Neural crest cell (in vitro differentiated cells): Measurements from ENCODE around the gene LPCAT1. TPM values are rescaled to one million over a fixed set of nuclear protein-coding genes. Genes with fewer than 3 reads are reported as not detected.

Source experiments
- DNase-seq: peaks from one replicate; pipeline ENCODE4 v3.0.0; 2021; ENCODE audit warnings: low read depth, mixed read lengths, low spot score
- H3K27ac Mint-ChIP-seq: one replicate; pipeline ENCODE4 v1.8.0; 2021; ENCODE audit warnings: mild to moderate bottlenecking, mixed read lengths; ENCODE audit not compliant: unreplicated experiment
- H3K27me3 Mint-ChIP-seq: 2 replicates; pipeline ENCODE4 v1.8.0; 2021; ENCODE audit warnings: low read depth, mild to moderate bottlenecking, mixed read lengths
- H3K36me3 Mint-ChIP-seq: 2 replicates; pipeline ENCODE4 v1.8.0; 2021; ENCODE audit warnings: low read depth, mild to moderate bottlenecking, mixed read lengths
- H3K4me1 Mint-ChIP-seq: 2 replicates; pipeline ENCODE4 v1.8.0; 2021; ENCODE audit warnings: mixed read lengths
- H3K4me3 Mint-ChIP-seq: one replicate; pipeline ENCODE4 v1.8.0; 2021; ENCODE audit warnings: mild to moderate bottlenecking, mixed read lengths
- H3K9me3 Mint-ChIP-seq: 2 replicates; pipeline ENCODE4 v1.8.0; 2021; ENCODE audit warnings: mixed read lengths
- total RNA-seq: library from RNA; stranded (reverse); gene quantifications from 2 replicates; pipeline ENCODE4 v1.2.1, GENCODE V29; 2021
- TF ChIP-seq, protein P1 (sequence below): fragments of 200-600 bp; sonication (generic); conservative IDR thresholded peaks from 2 replicates; pipeline ENCODE4 v1.5.0; 2021; ENCODE audit warnings: antibody characterized with exemption, mild to moderate bottlenecking

Gene LPCAT1
- total RNA-seq, 1 donor from 2014 or later: 111 TPM

DNA sequence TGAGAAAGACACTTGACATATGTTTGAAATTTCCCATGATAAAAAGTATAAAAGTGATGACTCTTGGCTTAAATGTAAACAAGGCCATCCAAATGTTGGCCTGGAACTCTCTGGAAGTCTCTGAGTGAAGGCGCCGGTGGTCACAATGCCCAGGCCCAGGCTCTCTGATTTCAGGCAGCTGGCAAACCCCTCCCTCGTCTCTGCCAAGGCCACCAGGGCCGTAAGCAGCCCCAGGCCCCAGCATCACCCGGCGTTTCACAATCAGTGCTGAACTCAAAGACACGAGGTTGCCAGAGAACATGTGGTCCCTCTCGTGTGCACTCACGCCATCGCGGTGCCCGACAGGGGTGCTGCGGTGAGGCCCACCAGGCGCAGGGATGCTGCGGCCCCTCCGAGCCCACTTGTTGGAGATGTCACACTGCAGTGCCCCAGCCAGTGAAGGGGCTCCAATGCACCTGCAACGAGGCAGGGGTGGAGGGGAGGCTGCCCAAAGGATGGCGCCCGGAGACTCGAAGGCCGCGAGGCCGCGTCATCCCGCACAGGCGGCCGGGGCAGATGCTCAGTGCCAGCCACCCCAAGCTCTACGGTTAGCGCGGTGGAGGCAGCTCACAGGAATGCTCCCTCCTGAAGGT, 15.0 kb downstream of the LPCAT1 start:
- no peaks in the 10 kb centered on the region for H3K27me3 Mint-ChIP-seq
- H3K27ac Mint-ChIP-seq: no peak overlapping the region
- H3K9me3 Mint-ChIP-seq: no peaks in the 10 kb centered on the region
- H3K4me3 Mint-ChIP-seq: no peak overlapping the region
- no peak for DNase-seq
- TF ChIP-seq, protein P1, sequence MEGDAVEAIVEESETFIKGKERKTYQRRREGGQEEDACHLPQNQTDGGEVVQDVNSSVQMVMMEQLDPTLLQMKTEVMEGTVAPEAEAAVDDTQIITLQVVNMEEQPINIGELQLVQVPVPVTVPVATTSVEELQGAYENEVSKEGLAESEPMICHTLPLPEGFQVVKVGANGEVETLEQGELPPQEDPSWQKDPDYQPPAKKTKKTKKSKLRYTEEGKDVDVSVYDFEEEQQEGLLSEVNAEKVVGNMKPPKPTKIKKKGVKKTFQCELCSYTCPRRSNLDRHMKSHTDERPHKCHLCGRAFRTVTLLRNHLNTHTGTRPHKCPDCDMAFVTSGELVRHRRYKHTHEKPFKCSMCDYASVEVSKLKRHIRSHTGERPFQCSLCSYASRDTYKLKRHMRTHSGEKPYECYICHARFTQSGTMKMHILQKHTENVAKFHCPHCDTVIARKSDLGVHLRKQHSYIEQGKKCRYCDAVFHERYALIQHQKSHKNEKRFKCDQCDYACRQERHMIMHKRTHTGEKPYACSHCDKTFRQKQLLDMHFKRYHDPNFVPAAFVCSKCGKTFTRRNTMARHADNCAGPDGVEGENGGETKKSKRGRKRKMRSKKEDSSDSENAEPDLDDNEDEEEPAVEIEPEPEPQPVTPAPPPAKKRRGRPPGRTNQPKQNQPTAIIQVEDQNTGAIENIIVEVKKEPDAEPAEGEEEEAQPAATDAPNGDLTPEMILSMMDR: no peak
- H3K4me1 Mint-ChIP-seq: peaks cover 7% of the 10 kb centered on the region
- no peaks in the 10 kb centered on the region for H3K36me3 Mint-ChIP-seq

DNA sequence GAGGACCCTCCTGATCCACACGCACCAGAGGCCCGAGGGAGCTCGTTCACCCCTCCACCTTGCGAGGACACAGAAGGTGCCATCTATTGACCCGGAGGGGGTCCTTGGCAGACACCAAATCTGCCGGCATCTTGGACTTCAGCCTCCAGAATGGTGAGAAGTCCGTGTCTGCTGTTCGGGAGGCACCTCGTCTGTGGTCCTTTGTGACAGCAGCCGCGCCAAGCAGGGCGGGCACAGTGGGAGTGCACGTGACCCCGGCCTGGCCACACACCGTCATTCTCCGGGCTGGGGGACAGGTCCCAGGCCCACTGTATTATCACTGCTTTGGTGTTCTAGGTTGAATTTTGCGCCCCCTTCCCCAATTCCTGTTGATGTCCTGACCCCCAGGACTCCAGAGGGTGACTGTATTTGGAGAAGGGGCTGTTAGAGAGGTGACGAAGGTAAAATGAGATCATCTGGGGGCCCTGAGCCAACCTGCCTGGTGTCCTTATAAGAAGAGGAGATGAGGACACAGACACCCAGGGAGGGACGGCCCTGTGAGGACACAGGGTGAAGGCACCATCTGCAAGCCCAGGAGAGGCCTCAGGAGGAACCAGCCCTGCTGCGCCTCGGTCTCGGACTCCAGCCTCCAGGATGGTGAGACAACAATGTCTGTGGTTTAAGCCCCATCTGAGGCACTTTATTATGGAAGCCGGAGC, 15.7 kb downstream of the LPCAT1 start:
- no peak for DNase-seq
- Mint-ChIP-seq H3K9me3 (no peaks in the 10 kb centered on the region), H3K27me3 (no peaks in the 10 kb centered on the region), H3K27ac (no peak overlapping the region), H3K4me1 (peaks cover 10% of the 10 kb centered on the region), H3K36me3 (no peaks in the 10 kb centered on the region), H3K4me3 (no peak overlapping the region)
- TF ChIP-seq, protein P1: no peak

DNA sequence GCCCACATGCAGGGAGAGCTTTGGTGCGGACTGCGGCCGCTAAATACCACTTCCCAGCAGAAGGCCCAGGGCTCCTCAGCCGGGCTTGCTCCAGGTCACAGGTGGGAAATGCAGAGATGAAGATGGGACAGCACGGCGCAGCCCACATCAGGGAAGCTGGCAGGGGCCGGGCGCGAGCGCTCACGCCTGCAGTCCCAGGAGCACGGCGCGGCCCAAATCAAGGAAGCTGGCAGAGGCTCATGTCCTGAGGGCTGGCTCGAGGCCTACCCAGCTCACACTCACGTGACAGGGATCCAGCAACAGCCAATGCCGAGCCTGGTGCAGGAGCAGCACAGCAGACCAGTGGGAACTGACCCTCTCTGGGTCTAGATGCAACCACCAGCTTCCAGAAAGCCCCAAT, 16.3 kb downstream of the LPCAT1 start:
- TF ChIP-seq, protein P1: no peak
- no peaks in the 10 kb centered on the region for H3K27me3 Mint-ChIP-seq

DNA sequence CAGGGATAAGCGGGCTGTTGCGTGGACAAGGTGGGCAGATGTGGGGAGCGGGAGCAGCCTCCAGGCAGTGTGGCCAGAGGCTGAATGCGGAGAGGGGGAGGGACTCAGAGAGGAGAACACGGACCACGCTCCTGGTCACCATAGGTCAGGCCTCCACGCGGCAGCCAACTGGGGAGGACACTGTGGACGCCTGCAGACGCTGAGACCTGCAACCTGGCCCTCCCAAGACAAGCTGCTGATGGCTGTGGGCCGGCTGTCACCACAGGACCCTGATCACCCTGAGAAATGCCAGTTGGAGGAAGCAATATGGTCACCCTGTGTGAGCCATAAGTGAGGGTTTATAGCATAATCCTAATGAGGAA, 16.8 kb downstream of the LPCAT1 start:
- H3K27ac Mint-ChIP-seq: no peak overlapping the region
- no peak overlapping the region for H3K4me3 Mint-ChIP-seq
- H3K9me3 Mint-ChIP-seq: no peaks in the 10 kb centered on the region
- peaks cover 10% of the 10 kb centered on the region for H3K4me1 Mint-ChIP-seq
- DNase-seq: no peak
- H3K36me3 Mint-ChIP-seq: no peaks in the 10 kb centered on the region
- H3K27me3 Mint-ChIP-seq: no peaks in the 10 kb centered on the region
- TF ChIP-seq, protein P1: no peak

More for the DNA sequence above, 16.3 kb downstream of the LPCAT1 start:
- no peaks in the 10 kb centered on the region for H3K36me3 Mint-ChIP-seq
- H3K9me3 Mint-ChIP-seq: no peaks in the 10 kb centered on the region
- H3K27ac Mint-ChIP-seq: no peak overlapping the region
- peaks cover 10% of the 10 kb centered on the region for H3K4me1 Mint-ChIP-seq
- no peak overlapping the region for H3K4me3 Mint-ChIP-seq
- DNase-seq: no peak

DNA sequence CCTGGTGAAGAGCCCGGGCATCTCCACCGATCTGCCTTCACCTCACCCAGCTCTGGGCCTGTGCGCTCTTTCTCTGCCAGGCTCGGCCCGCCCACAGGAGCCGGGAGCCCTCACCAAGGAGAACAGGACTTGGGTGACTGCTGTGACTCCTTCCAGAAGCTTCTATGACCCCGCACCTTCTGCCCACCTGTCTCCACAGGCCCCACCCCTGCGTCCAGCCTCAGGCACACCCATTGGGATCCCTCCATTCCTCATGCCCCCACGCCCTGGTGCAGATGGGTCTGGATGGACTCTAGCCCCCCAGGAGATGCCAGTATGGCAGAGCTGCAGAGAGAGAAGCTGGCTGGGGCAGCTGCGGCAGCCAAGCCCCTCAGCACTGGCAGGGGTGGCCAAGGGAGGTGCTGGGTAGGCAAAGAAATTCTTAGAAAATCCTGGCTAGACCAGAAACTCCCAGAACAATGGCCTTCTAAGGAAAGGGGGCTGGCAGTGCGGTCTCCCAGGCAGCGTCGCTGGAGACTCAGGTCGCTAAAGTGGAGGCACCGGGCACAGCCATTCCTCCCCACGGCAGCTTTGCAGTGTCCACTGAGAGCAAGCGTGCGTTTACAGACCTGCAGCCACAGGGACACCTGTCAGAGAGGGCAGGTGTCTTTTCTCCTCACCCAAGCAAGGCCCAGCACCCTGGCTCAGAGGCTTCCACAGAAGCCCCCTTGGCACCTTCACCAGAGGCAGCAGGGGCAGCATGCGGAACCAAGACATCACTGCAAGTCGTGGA, 17.3 kb downstream of the LPCAT1 start:
- H3K27me3 Mint-ChIP-seq: no peaks in the 10 kb centered on the region
- H3K4me3 Mint-ChIP-seq: no peak overlapping the region
- TF ChIP-seq, protein P1: no peak
- no peaks in the 10 kb centered on the region for H3K36me3 Mint-ChIP-seq
- peaks cover 10% of the 10 kb centered on the region for H3K4me1 Mint-ChIP-seq
- H3K9me3 Mint-ChIP-seq: no peaks in the 10 kb centered on the region
- H3K27ac Mint-ChIP-seq: no peak overlapping the region
- DNase-seq: no peak
